DOHH2 (cell line): ENCODE measurements around the gene NEMP1.

ENCODE experiments used
- H3F3A ChIP-seq: fragments of 200-600 bp; sonication (generic), shearing (Covaris generic); 2 replicates; pipeline ENCODE4 v1.6.0; 2016; ENCODE audit warnings: antibody characterized with exemption, mild to moderate bottlenecking; ENCODE audit not compliant: control insufficient read depth, insufficient read depth
- H3K27ac ChIP-seq: fragments of 200-600 bp; sonication (generic); 2 replicates; pipeline ENCODE4 v1.5.1; 2014; ENCODE audit warnings: low read depth, mild to moderate bottlenecking, low read length, moderate library complexity
- H3K27me3 ChIP-seq: fragments of 200-600 bp; sonication (generic); 2 replicates; pipeline ENCODE4 v1.6.1; 2014; ENCODE audit warnings: mild to moderate bottlenecking, low read length, mixed read lengths; ENCODE audit not compliant: control insufficient read depth
- H3K36me3 ChIP-seq: fragments of 200-600 bp; sonication (generic); 2 replicates; pipeline ENCODE4 v1.6.1; 2014; ENCODE audit warnings: mild to moderate bottlenecking, low read length, moderate library complexity, mixed read lengths; ENCODE audit not compliant: control insufficient read depth
- H3K4me1 ChIP-seq: fragments of 200-600 bp; sonication (generic); 2 replicates; pipeline ENCODE4 v1.6.1; 2014; ENCODE audit warnings: mild to moderate bottlenecking, low read length, mixed read lengths; ENCODE audit not compliant: control insufficient read depth
- H3K4me2 ChIP-seq: fragments of 200-600 bp; sonication (generic); 2 replicates; pipeline ENCODE4 v1.6.0; 2014; ENCODE audit warnings: mild to moderate bottlenecking, low read length, moderate library complexity
- H3K4me3 ChIP-seq: fragments of 200-600 bp; sonication (generic); 2 replicates; pipeline ENCODE4 v1.5.1; 2014; ENCODE audit warnings: mild to moderate bottlenecking, low read length, mixed read lengths
- H3K79me2 ChIP-seq: fragments of 200-600 bp; sonication (generic); 2 replicates; pipeline ENCODE4 v1.6.1; 2014; ENCODE audit warnings: mild to moderate bottlenecking, low read length, mixed read lengths; ENCODE audit not compliant: control insufficient read depth
- H3K9me2 ChIP-seq: fragments of 200-600 bp; sonication (generic); replicated peaks from 2 replicates; pipeline ENCODE4 v1.6.1; 2014; ENCODE audit warnings: mild to moderate bottlenecking, low read length, mixed read lengths; ENCODE audit not compliant: control insufficient read depth
- H3K9me3 ChIP-seq: fragments of 200-600 bp; sonication (generic); 2 replicates; pipeline ENCODE4 v1.6.1; 2014; ENCODE audit warnings: antibody characterized with exemption, low read length, mixed read lengths; ENCODE audit not compliant: control insufficient read depth, insufficient read depth
- H4K20me1 ChIP-seq: fragments of 200-600 bp; sonication (generic); 2 replicates; pipeline ENCODE4 v1.6.0; 2014; ENCODE audit warnings: low read depth, mild to moderate bottlenecking, antibody characterized with exemption, low read length, moderate library complexity; ENCODE audit not compliant: control insufficient read depth, insufficient read depth
- CTCF ChIP-seq: fragments of 200-600 bp; sonication (generic); IDR thresholded peaks from one replicate; pipeline ENCODE4 v1.5.1; 2014; ENCODE audit warnings: antibody characterized with exemption, mild to moderate bottlenecking, low read depth, low read length; ENCODE audit not compliant: poor library complexity, severe bottlenecking
- EZH2phosphoT487 ChIP-seq: fragments of 200-600 bp; sonication (generic); IDR thresholded peaks from 2 replicates; pipeline ENCODE4 v1.6.1; 2017; ENCODE audit warnings: borderline replicate concordance, mild to moderate bottlenecking, antibody characterized with exemption, low read length, moderate library complexity, mixed read lengths

Gene NEMP1

GRCh38 chr12:57103856-57104255, 25.3 kb upstream of the NEMP1 start:
- no peak overlapping the region for H3K4me2 ChIP-seq
- peaks cover 27% of the 10 kb centered on the region for H3K79me2 ChIP-seq
- H3K4me1 ChIP-seq = peaks cover 15% of the 10 kb centered on the region
- H3K27ac ChIP-seq = no peak overlapping the region
- H3K36me3 ChIP-seq = peaks cover 83% of the 10 kb centered on the region
- H3K27me3 ChIP-seq = no peaks in the 10 kb centered on the region
- H3K9me3 ChIP-seq = no peaks in the 10 kb centered on the region
- peaks cover 14% of the 10 kb centered on the region; the same call in 1 of the 2 replicates for H4K20me1 ChIP-seq
- H3K9me2 ChIP-seq = no peaks in the 10 kb centered on the region
- no peak for TF ChIP-seq CTCF
- no peak for TF ChIP-seq EZH2phosphoT487
- H3K4me3 ChIP-seq = no peak overlapping the region
- H3F3A ChIP-seq = no peaks in the 10 kb centered on the region; the same call in 1 of the 2 replicates

DNA sequence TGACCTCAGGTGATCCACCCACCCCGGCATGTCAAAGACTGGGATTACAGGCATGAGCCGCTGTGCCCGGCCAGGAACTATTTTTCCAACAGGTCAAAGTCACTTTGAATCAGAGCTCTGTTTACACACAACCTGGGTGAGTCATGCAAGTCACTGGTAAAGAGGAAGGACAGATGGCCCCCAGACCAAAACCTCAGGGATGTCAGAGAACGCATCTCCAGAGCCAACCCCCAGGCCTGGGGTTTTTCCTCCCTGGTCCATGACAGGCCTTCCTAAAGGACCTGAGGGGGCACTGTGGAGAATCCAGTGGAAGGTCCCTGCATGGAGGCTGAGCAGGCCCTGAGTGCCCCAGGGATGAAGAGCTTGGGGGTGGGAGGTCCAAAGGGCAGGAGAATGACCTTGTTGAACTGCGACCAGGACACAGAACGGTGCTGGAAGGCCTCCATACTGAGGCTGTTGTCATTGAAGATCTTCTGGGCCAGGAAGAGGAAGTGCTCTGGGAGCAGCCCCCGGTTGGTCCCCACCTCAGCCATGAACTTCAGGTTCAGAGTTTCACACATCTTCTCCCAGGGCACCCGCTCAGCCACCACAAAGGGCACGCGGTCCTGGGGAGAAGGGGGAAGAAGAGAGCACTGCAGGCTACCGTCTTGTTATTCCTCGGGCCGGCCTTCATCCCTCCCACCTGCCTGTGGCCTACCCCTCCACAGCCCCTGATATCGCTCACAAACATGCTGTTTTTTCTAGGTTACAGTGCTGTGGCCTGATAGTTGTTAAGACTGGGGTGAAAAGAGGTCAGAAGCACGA, 23.5 kb upstream of the NEMP1 start:
- no peaks in the 10 kb centered on the region; the same call in 1 of the 2 replicates for H3F3A ChIP-seq
- H3K4me3 ChIP-seq = no peak overlapping the region
- H4K20me1 ChIP-seq = 0 out of 2 replicates have a peak, but pooled peaks cover 3% of the 10 kb centered on the region
- H3K4me2 ChIP-seq = no peak overlapping the region
- H3K79me2 ChIP-seq = peaks cover 9% of the 10 kb centered on the region
- peaks cover 83% of the 10 kb centered on the region for H3K36me3 ChIP-seq
- H3K27ac ChIP-seq = no peak overlapping the region
- no peaks in the 10 kb centered on the region for H3K9me2 ChIP-seq
- TF ChIP-seq EZH2phosphoT487 (no peak), CTCF (no peak)
- no peaks in the 10 kb centered on the region for H3K27me3 ChIP-seq
- no peaks in the 10 kb centered on the region for H3K4me1 ChIP-seq
- no peaks in the 10 kb centered on the region for H3K9me3 ChIP-seq

- Histone ChIP-seq H3K36me3 (peaks cover 78% of the 10 kb centered on the region), H3K4me3 (no peak overlapping the region), H3K4me2 (no peak overlapping the region), H3K9me3 (no peaks in the 10 kb centered on the region), H3K27me3 (no peaks in the 10 kb centered on the region), H3K27ac (no peak overlapping the region), H4K20me1 (no peaks in the 10 kb centered on the region), H3K79me2 (no peaks in the 10 kb centered on the region), H3K4me1 (peaks cover 1% of the 10 kb centered on the region), H3F3A (peaks cover 13% of the 10 kb centered on the region), H3K9me2 (no peaks in the 10 kb centered on the region)
- TF ChIP-seq EZH2phosphoT487 (no peak), CTCF (no peak)
These were observed 21.2 kb upstream of the NEMP1 start for GRCh38 chr12:57099766-57100165.
